Endothelial cell of umbilical vein (primary cell): ENCODE data around the gene MRPL44. TPM values are rescaled to one million over a fixed set of nuclear protein-coding genes. Genes with fewer than 3 reads are reported as not detected.

Experiments used
- BruUV-seq: library from RNA; stranded (reverse); fragments of 400-500 nt; replicated peaks from 2 replicates; lab custom pipeline; 2021; lab: Mats Ljungman, UMichigan
- CTCF ChIA-PET: fragments of 300-600, 350-600 bp; sonication (Branson Sonifier 250); formaldehyde crosslinking; loops from one replicate; lab custom pipeline; 2021; ENCODE audit warnings: antibody characterized with exemption, inconsistent platforms; lab: Charles Lee
- POLR2A ChIA-PET: fragments of 300-600, 350-600 bp; sonication (Branson Sonifier 250); formaldehyde crosslinking; loops from one replicate; lab custom pipeline; 2021; ENCODE audit warnings: antibody characterized with exemption, inconsistent platforms; lab: Charles Lee
- DNase-seq: peaks from one replicate; pipeline ENCODE4 v3.0.0-alpha.2; 2011; ENCODE audit warnings: low read depth, low spot score
- FAIRE-seq: peaks from 2 replicates; lab custom pipeline; 2011; peaks lifted over from hg19 to GRCh38; lab: Jason Lieb, UNC
- H2AFZ ChIP-seq: 2 replicates; pipeline ENCODE4 v1.6.0; 2012; ENCODE audit warnings: low read depth, low read length, control low read depth, inconsistent platforms
- H3K27ac ChIP-seq: 2 replicates; pipeline ENCODE4 v1.5.1; 2011; ENCODE audit warnings: low read depth, mild to moderate bottlenecking, control low read depth, low read length, moderate library complexity; ENCODE audit not compliant: insufficient read depth
- H3K27me3 ChIP-seq, 2 experiments: 2 replicates each; pipeline versions ENCODE4 v1.6.0 to v1.6.1; 2011; ENCODE audit warnings: low read length in 2 of 2, mixed read lengths in 1 of 2; ENCODE audit not compliant: control insufficient read depth in 2 of 2, insufficient read depth in 2 of 2
- H3K36me3 ChIP-seq, 2 experiments: 2 replicates in 1 of 2; 3 replicates in 1 of 2; pipeline ENCODE4 v1.5.1; 2011; ENCODE audit warnings: low read length in 2 of 2, mild to moderate bottlenecking in 1 of 2, moderate library complexity in 1 of 2; ENCODE audit not compliant: control insufficient read depth in 2 of 2, insufficient read depth in 2 of 2; ENCODE audit errors: extremely low read depth in 1 of 2
- H3K4me1 ChIP-seq: 3 replicates; pipeline ENCODE4 v1.5.1; 2011; ENCODE audit warnings: mild to moderate bottlenecking, low read length; ENCODE audit not compliant: control insufficient read depth, insufficient read depth; ENCODE audit errors: extremely low read depth
- H3K4me2 ChIP-seq: 2 replicates; pipeline ENCODE4 v1.6.1; 2011; ENCODE audit warnings: low read length, control low read depth, mixed read lengths; ENCODE audit not compliant: insufficient read depth
- H3K4me3 ChIP-seq, 3 experiments: fragments of 200-600 bp in 1 of 3; sonication (generic), shearing (Covaris generic) in 1 of 3; replicated peaks in 1 of 3; 2 replicates each; pipeline ENCODE4 v1.5.1; 2011 to 2016; ENCODE audit warnings: control low read depth in 3 of 3, low read length in 3 of 3, mild to moderate bottlenecking in 2 of 3, inconsistent platforms in 1 of 3, low read depth in 1 of 3, moderate library complexity in 1 of 3; ENCODE audit not compliant: insufficient read depth in 1 of 3
- H3K79me2 ChIP-seq: 2 replicates; pipeline ENCODE4 v1.6.0; 2012; ENCODE audit warnings: low read length, inconsistent platforms; ENCODE audit not compliant: control insufficient read depth, insufficient read depth
- H3K9ac ChIP-seq: replicated peaks from 2 replicates; pipeline ENCODE3; 2011; ENCODE audit warnings: low read length, control low read depth; ENCODE audit not compliant: insufficient read depth; ENCODE audit errors: extremely low read depth
- H3K9me1 ChIP-seq: replicated peaks from 3 replicates; pipeline ENCODE4 v1.6.0; 2011; ENCODE audit warnings: mild to moderate bottlenecking, low read length; ENCODE audit not compliant: control insufficient read depth, insufficient read depth; ENCODE audit errors: extremely low read depth
- H3K9me3 ChIP-seq: replicated peaks from 2 replicates; pipeline ENCODE4 v1.5.1; 2012; ENCODE audit warnings: low read length, inconsistent platforms; ENCODE audit not compliant: control insufficient read depth, insufficient read depth
- H4K20me1 ChIP-seq: replicated peaks from 2 replicates; pipeline ENCODE3; 2011; ENCODE audit warnings: mild to moderate bottlenecking, low read length; ENCODE audit not compliant: control insufficient read depth, insufficient read depth; ENCODE audit errors: extremely low read depth
- CTCF ChIP-seq, 2 donors: IDR thresholded peaks; 1 replicate in 1 of 2; 2 replicates in 1 of 2; pipeline ENCODE4 v1.5.1; 2011; ENCODE audit warnings: low read length in 2 of 2, mild to moderate bottlenecking in 2 of 2, moderate library complexity in 2 of 2, control low read depth in 1 of 2, inconsistent platforms in 1 of 2, low read depth in 1 of 2; ENCODE audit not compliant: insufficient read depth in 1 of 2; ENCODE audit errors: extremely low read depth in 1 of 2
- EZH2 ChIP-seq: IDR thresholded peaks from 2 replicates; pipeline ENCODE4 v1.6.1; 2012; ENCODE audit warnings: borderline replicate concordance, low read depth, mild to moderate bottlenecking, moderate library complexity, low read length, inconsistent platforms; ENCODE audit not compliant: severe bottlenecking
- FOS ChIP-seq: IDR thresholded peaks from 2 replicates; pipeline ENCODE4 v1.6.1; 2011; ENCODE audit warnings: mild to moderate bottlenecking, low read length, moderate library complexity, borderline replicate concordance; ENCODE audit not compliant: insufficient read depth
- GATA2 ChIP-seq: IDR thresholded peaks from 2 replicates; pipeline ENCODE4 v1.7.0; 2011; ENCODE audit warnings: low read depth, mild to moderate bottlenecking, moderate library complexity, mixed read lengths, low read length; ENCODE audit not compliant: insufficient read length, insufficient read depth
- JUN ChIP-seq: IDR thresholded peaks from 2 replicates; pipeline ENCODE4 v1.6.1; 2011; ENCODE audit warnings: borderline replicate concordance, low read depth; ENCODE audit not compliant: insufficient read length, insufficient read depth
- MYC ChIP-seq: IDR thresholded peaks from one replicate; pipeline ENCODE4 v1.6.1; 2011; ENCODE audit warnings: mild to moderate bottlenecking, low read depth, low read length
- POLR2A ChIP-seq: IDR thresholded peaks from 2 replicates; pipeline ENCODE4 v1.6.1; 2012; ENCODE audit warnings: low read depth, mild to moderate bottlenecking, control low read depth, low read length
- POLR2AphosphoS5 ChIP-seq: IDR thresholded peaks from 2 replicates; pipeline ENCODE4 v1.6.1; 2012; ENCODE audit warnings: low read depth, mild to moderate bottlenecking, control low read depth, low read length, moderate library complexity; ENCODE audit not compliant: insufficient read depth
- dilution Hi-C: fragments of 300-500 bp; cut with MboI; formaldehyde crosslinking; loops from one replicate; pipeline ENCODE4 v1.15.0; 2019; ENCODE audit warnings: low sequenced_read_pairs; ENCODE audit not compliant: extremely low pct_ligation_motif_present
- intact Hi-C: fragments of 100-400 bp; cut with micrococcal nuclease; formaldehyde crosslinking; loops from one replicate; pipeline ENCODE4 v1.10.0; 2022
- polyA plus RNA-seq, 4 experiments: library from polyadenylated mRNA; depleted of rRNA in 3 of 4; stranded (reverse) in 3 of 4; unstranded in 1 of 4; fragments of >200 nt; gene quantifications; 2 replicates each; pipeline versions ENCODE4 v1.2.1 to v1.2.3, GENCODE V29; 2011 to 2012; ENCODE audit warnings: missing spikeins in 1 of 4
- total RNA-seq: library from RNA; stranded (reverse); gene quantifications from 2 replicates; pipeline ENCODE4 v1.2.3, GENCODE V29; 2021
- TF ChIP-seq, protein P1 (sequence below): IDR thresholded peaks from 2 replicates; pipeline ENCODE4 v1.6.1; 2011; ENCODE audit not compliant: insufficient read depth, insufficient read length

Gene MRPL44
- total and polyA plus RNA-seq, 2 donors (not counting 3 experiments of a cell fraction or from before 2014, with no cell fraction given) = 19.2 to 27.7 TPM

DNA sequence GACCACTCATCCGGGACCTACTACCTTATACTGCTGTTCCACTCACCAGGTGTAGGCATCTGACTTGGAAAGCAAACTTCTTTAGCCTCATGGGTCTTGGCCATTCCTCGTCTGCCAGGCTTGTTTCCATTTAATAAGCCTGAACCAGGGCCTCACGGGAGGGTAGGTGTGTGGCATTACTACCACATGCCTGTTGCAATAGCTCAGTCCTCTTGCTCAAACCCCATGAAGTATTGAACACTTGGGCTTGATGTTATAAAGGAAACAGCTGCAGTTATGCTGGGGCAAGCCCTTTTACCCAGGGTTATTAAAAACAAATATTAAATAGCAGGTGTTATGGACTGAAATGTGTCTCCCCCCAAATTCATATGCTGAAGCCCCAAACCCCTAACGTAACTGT is 21.2 kb downstream of the MRPL44 start:
- Histone ChIP-seq H2AFZ (no peak overlapping the region), H4K20me1 (no peaks in the 10 kb centered on the region), H3K9ac (no peak overlapping the region), H3K4me2 (no peak overlapping the region), H3K27me3 (no peaks in the 10 kb centered on the region), H3K79me2 (no peaks in the 10 kb centered on the region), H3K4me3 (no peak overlapping the region), H3K4me1 (peaks cover 6% of the 10 kb centered on the region), H3K9me1 (no peaks in the 10 kb centered on the region), H3K36me3 (no peaks in the 10 kb centered on the region), H3K9me3 (no peaks in the 10 kb centered on the region), H3K27ac (no peak overlapping the region)
- ChIA-PET POLR2A (no interaction called here), CTCF (interaction anchor here (2.8 to 3.3 kb wide), 2 partner anchors 15 to 305 kb away, joined by 17 to 22 read pairs; no protein-coding TSS in a partner anchor)
- TF ChIP-seq GATA2 (no peak), CTCF (IDR thresholded peaks at IDR 0.05; ENCODE audit: extremely low read depth in 1 of 2, insufficient read depth in 1 of 2, low read depth in 1 of 2, low read length in 2 of 2) (no peak), EZH2 (no peak), MYC (no peak), JUN (no peak), FOS (no peak), POLR2A (no peak), POLR2AphosphoS5 (no peak)
- TF ChIP-seq, protein P1, sequence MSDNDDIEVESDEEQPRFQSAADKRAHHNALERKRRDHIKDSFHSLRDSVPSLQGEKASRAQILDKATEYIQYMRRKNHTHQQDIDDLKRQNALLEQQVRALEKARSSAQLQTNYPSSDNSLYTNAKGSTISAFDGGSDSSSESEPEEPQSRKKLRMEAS = no peak
- no TSS peak for BruUV-seq
- dilution Hi-C loops (no loop called here), intact Hi-C loops (loop anchor here (5.0 kb wide), 1 partner anchor 1764 kb away; no protein-coding TSS in a partner anchor)
- no peak for DNase-seq
- no peak for FAIRE-seq
